ENCODE measurements around the gene TAS2R14. TPM values are rescaled to one million over a fixed set of nuclear protein-coding genes. Genes with fewer than 3 reads are reported as not detected.

The TAS2R14 gene
- total and polyA plus RNA-seq, 2 donors (not counting 1 experiment from before 2014, with no cell fraction given): 2.0 to 2.6 TPM

GRCh38 chr12:10941369-10941768, 2.3 kb upstream of the TAS2R14 start:
- Histone ChIP-seq H3K36me3 (ENCODE audit: control insufficient read depth, insufficient read depth, low read length) (no peaks in the 10 kb centered on the region), H3K4me3 (replicated peaks in 1 of 4; ENCODE audit: control extremely low read depth in 1 of 4, insufficient read depth in 1 of 4, low read depth in 3 of 4, low read length in 4 of 4) (no peak overlapping the region), H3K9me3 (ENCODE audit: control insufficient read depth, insufficient read depth, low read depth, low read length) (no peaks in the 10 kb centered on the region), H3K9ac (ENCODE audit: insufficient read depth, low read length) (no peak overlapping the region), H3K4me2 (ENCODE audit: extremely low read depth, insufficient read depth, low read length) (no peak overlapping the region), H3K4me1 (ENCODE audit: control insufficient read depth, extremely low read depth, insufficient read depth, low read length) (no peaks in the 10 kb centered on the region), H3K27ac (ENCODE audit: insufficient read depth, low read length) (no peak overlapping the region), H3K79me2 (ENCODE audit: control insufficient read depth, insufficient read depth, low read length) (no peaks in the 10 kb centered on the region), H4K20me1 (ENCODE audit: control insufficient read depth, extremely low read depth, insufficient read depth, low read length) (no peaks in the 10 kb centered on the region), H3K27me3 (ENCODE audit: control insufficient read depth, insufficient read depth, low read length) (no peaks in the 10 kb centered on the region), H2AFZ (ENCODE audit: low read length) (no peak overlapping the region)
- no peak for TF ChIP-seq EZH2 (IDR thresholded peaks at IDR 0.05; ENCODE audit: low read length, missing control alignments)
- TF ChIP-seq, protein P1, sequence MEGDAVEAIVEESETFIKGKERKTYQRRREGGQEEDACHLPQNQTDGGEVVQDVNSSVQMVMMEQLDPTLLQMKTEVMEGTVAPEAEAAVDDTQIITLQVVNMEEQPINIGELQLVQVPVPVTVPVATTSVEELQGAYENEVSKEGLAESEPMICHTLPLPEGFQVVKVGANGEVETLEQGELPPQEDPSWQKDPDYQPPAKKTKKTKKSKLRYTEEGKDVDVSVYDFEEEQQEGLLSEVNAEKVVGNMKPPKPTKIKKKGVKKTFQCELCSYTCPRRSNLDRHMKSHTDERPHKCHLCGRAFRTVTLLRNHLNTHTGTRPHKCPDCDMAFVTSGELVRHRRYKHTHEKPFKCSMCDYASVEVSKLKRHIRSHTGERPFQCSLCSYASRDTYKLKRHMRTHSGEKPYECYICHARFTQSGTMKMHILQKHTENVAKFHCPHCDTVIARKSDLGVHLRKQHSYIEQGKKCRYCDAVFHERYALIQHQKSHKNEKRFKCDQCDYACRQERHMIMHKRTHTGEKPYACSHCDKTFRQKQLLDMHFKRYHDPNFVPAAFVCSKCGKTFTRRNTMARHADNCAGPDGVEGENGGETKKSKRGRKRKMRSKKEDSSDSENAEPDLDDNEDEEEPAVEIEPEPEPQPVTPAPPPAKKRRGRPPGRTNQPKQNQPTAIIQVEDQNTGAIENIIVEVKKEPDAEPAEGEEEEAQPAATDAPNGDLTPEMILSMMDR (conservative IDR thresholded peaks at IDR 0.05 in 1 of 2, IDR thresholded peaks at IDR 0.05 in 1 of 2; ENCODE audit: low read depth in 1 of 2, low read length in 2 of 2): no peak
- DNase-seq (ENCODE audit: low read depth in 2 of 2): no peak

DNA sequence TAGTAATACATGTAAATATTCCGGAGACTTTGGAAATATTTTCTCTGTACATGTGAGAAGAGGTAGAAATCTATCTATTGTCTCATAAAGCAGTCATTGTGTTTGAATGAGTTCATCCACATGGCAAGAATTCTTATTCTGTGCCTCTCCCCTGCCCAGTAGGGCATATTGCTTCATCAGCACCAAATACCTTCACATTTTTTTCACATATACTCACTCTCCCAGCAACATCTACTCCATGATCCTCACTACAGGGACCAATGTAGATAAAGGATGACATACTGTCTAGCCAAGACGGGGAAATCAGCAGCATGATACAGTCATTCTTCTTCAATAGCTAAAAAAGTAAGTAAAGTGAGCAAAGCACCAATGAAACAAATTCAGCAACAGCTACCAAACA, 1.3 kb upstream of the TAS2R14 start:
- no peak overlapping the region for H3K4me2 ChIP-seq (ENCODE audit: extremely low read depth, insufficient read depth, low read length)
- peak; percentile 20 to 94 for DNase-seq (ENCODE audit: low read depth in 2 of 2)

GRCh38 chr12:10936506-10936905, 2.6 kb downstream of the TAS2R14 start:
- H2AFZ ChIP-seq (ENCODE audit: low read length): no peak overlapping the region
- H4K20me1 ChIP-seq (ENCODE audit: control insufficient read depth, extremely low read depth, insufficient read depth, low read length): no peaks in the 10 kb centered on the region
- H3K9ac ChIP-seq (ENCODE audit: insufficient read depth, low read length): no peak overlapping the region
- no peaks in the 10 kb centered on the region for H3K79me2 ChIP-seq (ENCODE audit: control insufficient read depth, insufficient read depth, low read length)
- no peak for DNase-seq (ENCODE audit: low read depth in 2 of 2)
- no peaks in the 10 kb centered on the region for H3K4me1 ChIP-seq (ENCODE audit: control insufficient read depth, extremely low read depth, insufficient read depth, low read length)
- H3K27ac ChIP-seq (ENCODE audit: insufficient read depth, low read length): no peak overlapping the region
- no peak overlapping the region for H3K4me2 ChIP-seq (ENCODE audit: extremely low read depth, insufficient read depth, low read length)
- no peaks in the 10 kb centered on the region for H3K9me3 ChIP-seq (ENCODE audit: control insufficient read depth, insufficient read depth, low read depth, low read length)
- H3K36me3 ChIP-seq (ENCODE audit: control insufficient read depth, insufficient read depth, low read length): no peaks in the 10 kb centered on the region
- TF ChIP-seq, protein P1 (conservative IDR thresholded peaks at IDR 0.05 in 1 of 2, IDR thresholded peaks at IDR 0.05 in 1 of 2; ENCODE audit: low read depth in 1 of 2, low read length in 2 of 2): no peak
- TF ChIP-seq EZH2 (IDR thresholded peaks at IDR 0.05; ENCODE audit: low read length, missing control alignments): no peak
- H3K27me3 ChIP-seq (ENCODE audit: control insufficient read depth, insufficient read depth, low read length): no peaks in the 10 kb centered on the region
- no peak overlapping the region for H3K4me3 ChIP-seq (replicated peaks in 1 of 4; ENCODE audit: control extremely low read depth in 1 of 4, insufficient read depth in 1 of 4, low read depth in 3 of 4, low read length in 4 of 4)

More for the DNA sequence above, 1.3 kb upstream of the TAS2R14 start:
- H3K27ac ChIP-seq (ENCODE audit: insufficient read depth, low read length): no peak overlapping the region
- TF ChIP-seq EZH2 (IDR thresholded peaks at IDR 0.05; ENCODE audit: low read length, missing control alignments): no peak
- TF ChIP-seq, protein P1 (conservative IDR thresholded peaks at IDR 0.05 in 1 of 2, IDR thresholded peaks at IDR 0.05 in 1 of 2; ENCODE audit: low read depth in 1 of 2, low read length in 2 of 2): no peak
- no peaks in the 10 kb centered on the region for H3K79me2 ChIP-seq (ENCODE audit: control insufficient read depth, insufficient read depth, low read length)
- H3K27me3 ChIP-seq (ENCODE audit: control insufficient read depth, insufficient read depth, low read length): no peaks in the 10 kb centered on the region
- H3K4me3 ChIP-seq (replicated peaks in 1 of 4; ENCODE audit: control extremely low read depth in 1 of 4, insufficient read depth in 1 of 4, low read depth in 3 of 4, low read length in 4 of 4): no peak overlapping the region
- no peaks in the 10 kb centered on the region for H3K36me3 ChIP-seq (ENCODE audit: control insufficient read depth, insufficient read depth, low read length)
- no peaks in the 10 kb centered on the region for H4K20me1 ChIP-seq (ENCODE audit: control insufficient read depth, extremely low read depth, insufficient read depth, low read length)
- no peak overlapping the region for H2AFZ ChIP-seq (ENCODE audit: low read length)
- H3K9ac ChIP-seq (ENCODE audit: insufficient read depth, low read length): no peak overlapping the region
- no peaks in the 10 kb centered on the region for H3K4me1 ChIP-seq (ENCODE audit: control insufficient read depth, extremely low read depth, insufficient read depth, low read length)
- H3K9me3 ChIP-seq (ENCODE audit: control insufficient read depth, insufficient read depth, low read depth, low read length): no peaks in the 10 kb centered on the region
